HCT116 (cell line): ENCODE measurements around the gene ELF3. TPM values are rescaled to one million over a fixed set of nuclear protein-coding genes. Genes with fewer than 3 reads are reported as not detected.

Source experiments
- ATAC-seq: fragments of 200-7000 bp; cut with Tn5 transposase; 2 replicates; pipeline ENCODE4 v1.9.1; 2020; ENCODE audit warnings: mild to moderate bottlenecking, moderate library complexity
- BruUV-seq: library from RNA; stranded (reverse); fragments of 400-500 nt; replicated peaks from 2 replicates; lab custom pipeline; 2021; lab: Mats Ljungman, UMichigan
- CTCF ChIA-PET: fragments of 300-600 bp; sonication (Branson Sonifier 250); formaldehyde crosslinking; loops from one replicate; lab custom pipeline; 2021; ENCODE audit warnings: antibody characterized with exemption; lab: Charles Lee
- POLR2A ChIA-PET: fragments of 300-600, 350-600 bp; sonication (Branson Sonifier 250); formaldehyde crosslinking; loops from one replicate; lab custom pipeline; 2021; ENCODE audit warnings: antibody characterized with exemption; lab: Charles Lee
- RAD21 ChIA-PET, 2 experiments: fragments of 300-600 bp; sonication (Branson Sonifier 250); formaldehyde crosslinking; loops; one replicate each; lab custom pipeline; 2023; ENCODE audit warnings: low total read pairs in 2 of 2; ENCODE audit not compliant: uncharacterized antibody in 2 of 2, unreplicated experiment in 2 of 2, low non-redundant PET in 1 of 2; lab: Charles Lee
- DNase-seq: peaks from one replicate; pipeline ENCODE4 v3.0.0-alpha.2; 2010; ENCODE audit warnings: low read depth, low spot score
- H2AFZ ChIP-seq: fragments of 200-600 bp; shearing (Covaris generic), sonication (generic); 2 replicates; pipeline ENCODE4 v1.6.1; 2017; ENCODE audit warnings: low read depth, mixed run types, mixed read lengths, antibody characterized with exemption, low read length; ENCODE audit not compliant: poor library complexity, severe bottlenecking
- H3K27ac ChIP-seq: 2 replicates; pipeline ENCODE4 v1.5.1; 2012; ENCODE audit warnings: low read depth, low read length
- H3K27me3 ChIP-seq: fragments of 200-600 bp; sonication (generic); 2 replicates; pipeline ENCODE4 v1.6.1; 2016; ENCODE audit warnings: mixed run types, low read length, mixed read lengths; ENCODE audit not compliant: insufficient read depth
- H3K36me3 ChIP-seq, 2 experiments: fragments of 200-500 bp in 1 of 2; fragments of 200-600 bp in 1 of 2; sonication (Bioruptor generic) in 1 of 2; sonication (generic) in 1 of 2; 2 replicates each; pipeline versions ENCODE4 v1.5.1 to v1.6.1; 2014 to 2016; ENCODE audit warnings: low read length in 2 of 2, inconsistent platforms in 1 of 2, mixed read lengths in 1 of 2, mixed run types in 1 of 2; ENCODE audit not compliant: insufficient read depth in 2 of 2, control insufficient read depth in 1 of 2
- H3K4me1 ChIP-seq, 2 experiments: fragments of 200-600 bp in 1 of 2; sonication (generic) in 1 of 2; 2 replicates each; pipeline versions ENCODE4 v1.5.1 to v1.6.1; 2012 to 2017; ENCODE audit warnings: low read length in 2 of 2, inconsistent platforms in 1 of 2, mild to moderate bottlenecking in 1 of 2, mixed read lengths in 1 of 2, mixed run types in 1 of 2, moderate library complexity in 1 of 2; ENCODE audit not compliant: insufficient read depth in 2 of 2, control insufficient read depth in 1 of 2
- H3K4me2 ChIP-seq: fragments of 200-600 bp; sonication (generic); 2 replicates; pipeline ENCODE4 v1.6.1; 2017; ENCODE audit warnings: mixed run types, low read length, mixed read lengths
- H3K4me3 ChIP-seq, 2 experiments: fragments of 200-600 bp in 1 of 2; sonication (generic) in 1 of 2; replicated peaks in 1 of 2; 2 replicates each; pipeline ENCODE4 v1.5.1; 2011 to 2016; ENCODE audit warnings: low read length in 2 of 2, control low read depth in 1 of 2, low read depth in 1 of 2, mild to moderate bottlenecking in 1 of 2, mixed read lengths in 1 of 2, mixed run types in 1 of 2
- H3K79me2 ChIP-seq: fragments of 200-600 bp; sonication (generic); 2 replicates; pipeline ENCODE4 v1.6.1; 2017; ENCODE audit warnings: mild to moderate bottlenecking, mixed run types, low read length, moderate library complexity, mixed read lengths; ENCODE audit not compliant: insufficient read depth
- H3K9ac ChIP-seq: fragments of 200-600 bp; sonication (generic); 2 replicates; pipeline ENCODE4 v1.6.1; 2016; ENCODE audit warnings: low read length, mixed read lengths
- H3K9me2 ChIP-seq: fragments of 200-600 bp; sonication (generic), shearing (Covaris generic); 2 replicates; pipeline ENCODE4 v1.6.1; 2017; ENCODE audit warnings: mixed run types, mild to moderate bottlenecking, moderate library complexity; ENCODE audit not compliant: insufficient read depth
- H3K9me3 ChIP-seq, 2 experiments: fragments of 200-500 bp in 1 of 2; fragments of 200-600 bp in 1 of 2; sonication (Bioruptor generic) in 1 of 2; sonication (generic) in 1 of 2; 2 replicates each; pipeline ENCODE4 v1.6.1; 2014 to 2017; ENCODE audit warnings: low read length in 2 of 2, mixed read lengths in 2 of 2, inconsistent platforms in 1 of 2, low read depth in 1 of 2, mild to moderate bottlenecking in 1 of 2, mixed run types in 1 of 2, moderate library complexity in 1 of 2; ENCODE audit not compliant: control insufficient read depth in 1 of 2, insufficient read depth in 1 of 2
- H4K20me1 ChIP-seq: fragments of 200-600 bp; sonication (generic), shearing (Covaris generic); 2 replicates; pipeline ENCODE4 v1.6.1; 2017; ENCODE audit warnings: mixed run types, mild to moderate bottlenecking, moderate library complexity; ENCODE audit not compliant: insufficient read depth
- FOSL1 ChIP-seq: IDR thresholded peaks from 2 replicates; pipeline ENCODE4 v1.6.1; 2012; ENCODE audit warnings: low read depth
- JUND ChIP-seq: IDR thresholded peaks from 2 replicates; pipeline ENCODE4 v1.6.1; 2012
- POLR2A ChIP-seq: IDR thresholded peaks from 2 replicates; pipeline ENCODE4 v1.7.0; 2011; ENCODE audit warnings: borderline replicate concordance; ENCODE audit not compliant: insufficient read depth, insufficient read length; ENCODE audit errors: extremely low read depth
- POLR2AphosphoS5 ChIP-seq: IDR thresholded peaks from 2 replicates; pipeline ENCODE4 v1.6.1; 2011; ENCODE audit warnings: mild to moderate bottlenecking, low read depth, low read length, moderate library complexity
- SIN3A ChIP-seq: IDR thresholded peaks from 2 replicates; pipeline ENCODE4 v1.6.1; 2012; ENCODE audit warnings: low read depth
- SRF ChIP-seq: IDR thresholded peaks from 2 replicates; pipeline ENCODE4 v1.6.1; 2012; ENCODE audit warnings: low read depth
- ZNF274 ChIP-seq: fragments of 200-500 bp; sonication (Bioruptor generic); IDR thresholded peaks from 2 replicates; pipeline ENCODE4 v1.6.1; 2014; ENCODE audit warnings: mild to moderate bottlenecking, low read depth, low read length, inconsistent platforms
- intact Hi-C: fragments of 100-400 bp; cut with micrococcal nuclease; formaldehyde crosslinking; loops from 2 replicates; pipeline ENCODE4 v1.10.0; 2022
- total RNA-seq: library from RNA; stranded (reverse); gene quantifications from one replicate; pipeline ENCODE4 v1.2.1, GENCODE V29; 2021; ENCODE audit not compliant: unreplicated experiment
- TF ChIP-seq, protein P1 (sequence below): IDR thresholded peaks from 2 replicates; pipeline ENCODE4 v1.6.1; 2012

Gene ELF3
- total RNA-seq, 1 experiment from 2014 or later, result 200 TPM

DNA sequence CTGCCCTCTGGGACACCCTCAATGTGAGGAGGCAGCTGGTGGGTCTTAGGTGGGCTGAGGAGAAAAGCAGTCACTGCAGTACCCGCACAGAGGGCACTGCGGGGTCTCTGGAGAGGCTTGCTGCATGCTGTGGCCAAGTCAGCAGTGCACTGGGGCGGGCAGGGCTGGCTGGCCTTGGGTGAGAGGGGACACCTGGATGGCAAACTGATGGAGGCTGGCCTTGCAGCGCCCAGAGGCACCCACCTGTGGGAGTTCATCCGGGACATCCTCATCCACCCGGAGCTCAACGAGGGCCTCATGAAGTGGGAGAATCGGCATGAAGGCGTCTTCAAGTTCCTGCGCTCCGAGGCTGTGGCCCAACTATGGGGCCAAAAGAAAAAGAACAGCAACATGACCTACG is 3.2 kb downstream of the ELF3 start (continued):
- TF ChIP-seq SRF, result no peak
- no peak for TF ChIP-seq POLR2A
- TF ChIP-seq, all 23 proteins: peak for 0

DNA sequence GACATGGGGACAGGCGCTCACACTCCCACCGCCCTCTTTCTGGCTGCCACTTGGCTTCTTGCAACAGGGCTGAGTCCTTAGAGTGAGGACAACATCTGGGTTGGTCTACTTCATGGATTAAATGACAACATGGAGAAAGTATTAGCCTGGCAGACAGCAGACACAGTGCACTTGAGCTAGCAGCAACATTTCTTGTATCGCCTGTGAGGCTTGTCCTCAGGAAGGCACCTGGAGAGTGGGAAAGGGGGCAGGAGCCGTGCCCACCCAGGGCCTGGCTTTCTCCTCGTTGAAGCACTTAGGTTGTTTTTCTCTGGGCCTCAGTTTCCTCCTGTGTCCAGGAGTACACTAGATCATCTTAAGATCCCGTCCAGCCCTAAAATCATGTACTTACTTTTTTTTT is 3.7 kb downstream of the ELF3 start:
- CTCF ChIA-PET, result no interaction called here
- H3K4me1 ChIP-seq, result peaks cover 69 to 100% of the 10 kb centered on the region in 2 experiments
- no peak overlapping the region for H3K4me3 ChIP-seq
- H3K9ac ChIP-seq, result no peak overlapping the region
- H3K27me3 ChIP-seq, result no peaks in the 10 kb centered on the region
- BruUV-seq, result no TSS peak
- RAD21 ChIA-PET, result no interaction called here
- POLR2A ChIA-PET, result interaction anchor here (0.7 to 9.2 kb wide), 5 partner anchors 7 to 100 kb away, joined by 3 to 174 read pairs (median 4); no protein-coding TSS in a partner anchor
- TF ChIP-seq JUND (no peak), POLR2AphosphoS5 (peak; percentile 58; the same call in 1 of the 2 replicates)
- no peaks in the 10 kb centered on the region for H3K9me2 ChIP-seq
- H3K4me2 ChIP-seq, result peak overlapping the region; percentile 99; the same call in 1 of the 2 replicates
- H3K36me3 ChIP-seq, result peaks cover 6 to 31% of the 10 kb centered on the region in 2 experiments
- ATAC-seq (no peak), DNase-seq (no peak)
- no peaks in the 10 kb centered on the region for H4K20me1 ChIP-seq
- intact Hi-C loops, result no loop called here
- peaks cover 47% of the 10 kb centered on the region for H3K79me2 ChIP-seq
- peak overlapping the region; percentile 23; the same call in 1 of the 2 replicates for H3K27ac ChIP-seq
- no peak overlapping the region for H2AFZ ChIP-seq
- no peaks in the 10 kb centered on the region for H3K9me3 ChIP-seq

DNA sequence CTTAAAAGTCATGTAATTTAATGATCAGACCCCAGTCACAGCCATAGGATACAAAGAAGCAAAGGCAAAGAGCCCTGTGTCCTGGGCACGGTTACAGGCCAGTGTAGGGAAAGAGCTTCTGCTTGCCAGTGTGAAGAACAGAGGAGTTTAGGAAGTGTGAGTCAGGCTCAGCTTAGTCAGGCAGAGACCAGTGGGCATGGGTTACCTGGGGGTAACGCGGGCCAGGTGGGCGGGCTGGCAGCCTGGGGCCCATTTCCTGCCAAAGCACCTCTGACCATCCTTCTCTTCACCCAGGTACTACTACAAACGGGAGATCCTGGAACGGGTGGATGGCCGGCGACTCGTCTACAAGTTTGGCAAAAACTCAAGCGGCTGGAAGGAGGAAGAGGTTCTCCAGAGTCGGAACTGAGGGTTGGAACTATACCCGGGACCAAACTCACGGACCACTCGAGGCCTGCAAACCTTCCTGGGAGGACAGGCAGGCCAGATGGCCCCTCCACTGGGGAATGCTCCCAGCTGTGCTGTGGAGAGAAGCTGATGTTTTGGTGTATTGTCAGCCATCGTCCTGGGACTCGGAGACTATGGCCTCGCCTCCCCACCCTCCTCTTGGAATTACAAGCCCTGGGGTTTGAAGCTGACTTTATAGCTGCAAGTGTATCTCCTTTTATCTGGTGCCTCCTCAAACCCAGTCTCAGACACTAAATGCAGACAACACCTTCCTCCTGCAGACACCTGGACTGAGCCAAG is 4.7 kb downstream of the ELF3 start:
- Histone ChIP-seq H3K4me3 (no peak overlapping the region), H3K9me2 (no peaks in the 10 kb centered on the region), H3K79me2 (peaks cover 47% of the 10 kb centered on the region), H3K36me3 (peaks cover 6 to 31% of the 10 kb centered on the region in 2 experiments), H3K9ac (0 out of 2 replicates have a peak overlapping the region, but pooled peaks have one; percentile 2), H3K27ac (peak overlapping the region; percentile 94; the same call in 1 of the 2 replicates), H3K27me3 (no peaks in the 10 kb centered on the region), H2AFZ (no peak overlapping the region), H3K4me1 (peaks cover 70 to 100% of the 10 kb centered on the region in 2 experiments), H3K9me3 (no peaks in the 10 kb centered on the region), H3K4me2 (peak overlapping the region; percentile 99; the same call in 1 of the 2 replicates), H4K20me1 (no peaks in the 10 kb centered on the region)
- DNase-seq (no peak), ATAC-seq (no peak)
- TF ChIP-seq ZNF274 (no peak), JUND (no peak), FOSL1 (no peak), POLR2AphosphoS5 (peak; percentile 59), SIN3A (no peak)
- TF ChIP-seq, protein P1, sequence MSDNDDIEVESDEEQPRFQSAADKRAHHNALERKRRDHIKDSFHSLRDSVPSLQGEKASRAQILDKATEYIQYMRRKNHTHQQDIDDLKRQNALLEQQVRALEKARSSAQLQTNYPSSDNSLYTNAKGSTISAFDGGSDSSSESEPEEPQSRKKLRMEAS, result no peak
- BruUV-seq, result no TSS peak
- CTCF ChIA-PET, result no interaction called here
- POLR2A ChIA-PET, result interaction anchor here (0.7 to 9.2 kb wide), 9 partner anchors 6 to 99 kb away, joined by 3 to 174 read pairs (median 4); no protein-coding TSS in a partner anchor
- RAD21 ChIA-PET, result no interaction called here
- intact Hi-C loops, result no loop called here
